HG02623 (cell line): Measurements from ENCODE around the gene GOLGA6L10.
"Not testable (repeated sequence)": the region's sequence is repeated elsewhere in the genome, so short reads cannot be mapped to it uniquely, and the experiment has no call there.

ENCODE experiments used
- ATAC-seq: cut with Tn5 transposase; IDR thresholded peaks from one replicate; pipeline ENCODE4 v1.9.1; 2021; ENCODE audit warnings: moderate library complexity; ENCODE audit not compliant: unreplicated experiment

The GOLGA6L10 gene

GRCh38 chr15:82319522-82320278 is 29.6 kb downstream of the GOLGA6L10 start:
- ATAC-seq, result not testable (repeated sequence)

- ATAC-seq, result not testable (repeated sequence)
Measured at GRCh38 chr15:82318281-82318680, 31.0 kb downstream of the GOLGA6L10 start.

DNA sequence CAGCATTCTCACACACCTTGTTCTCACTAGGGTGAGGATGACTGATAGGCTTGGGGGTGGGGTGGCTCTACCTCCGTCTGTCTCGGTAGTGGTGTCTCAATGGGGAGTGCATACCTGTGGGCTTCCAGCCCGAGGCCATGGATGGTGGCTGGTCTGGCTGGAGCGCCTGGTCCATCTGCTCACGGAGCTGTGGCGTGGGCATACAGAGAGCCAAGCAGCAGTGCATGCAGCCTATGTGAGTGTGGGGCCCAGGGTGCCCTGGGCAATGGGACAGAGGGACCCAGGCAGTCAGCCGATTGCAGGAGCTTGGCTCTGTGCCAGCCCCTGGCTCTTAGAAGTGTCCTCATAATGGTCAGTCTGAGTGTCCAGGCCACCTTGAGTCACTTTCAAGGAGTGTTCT is 31.8 kb downstream of the GOLGA6L10 start:
- ATAC-seq, result not testable (repeated sequence)

DNA sequence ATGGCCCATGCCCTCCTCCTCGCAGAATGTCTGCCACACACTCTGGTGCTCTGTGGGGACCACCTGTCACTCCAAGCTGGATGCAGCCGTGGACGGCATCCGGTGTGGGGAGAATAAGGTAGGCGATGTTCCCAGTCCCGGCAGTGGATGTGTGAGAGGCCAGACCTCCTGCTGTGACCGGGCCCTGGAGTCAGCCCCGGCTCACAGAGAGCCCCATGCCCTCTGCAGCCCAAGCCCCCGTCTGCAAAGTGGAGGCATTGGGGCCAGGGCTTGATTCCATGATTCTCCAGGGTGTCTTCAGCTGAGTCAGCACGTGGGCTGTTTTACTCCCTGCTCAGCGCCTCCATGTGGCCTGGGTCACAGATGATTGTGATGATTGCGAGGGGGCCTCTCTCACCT is 32.2 kb downstream of the GOLGA6L10 start:
- ATAC-seq, result no peak

DNA sequence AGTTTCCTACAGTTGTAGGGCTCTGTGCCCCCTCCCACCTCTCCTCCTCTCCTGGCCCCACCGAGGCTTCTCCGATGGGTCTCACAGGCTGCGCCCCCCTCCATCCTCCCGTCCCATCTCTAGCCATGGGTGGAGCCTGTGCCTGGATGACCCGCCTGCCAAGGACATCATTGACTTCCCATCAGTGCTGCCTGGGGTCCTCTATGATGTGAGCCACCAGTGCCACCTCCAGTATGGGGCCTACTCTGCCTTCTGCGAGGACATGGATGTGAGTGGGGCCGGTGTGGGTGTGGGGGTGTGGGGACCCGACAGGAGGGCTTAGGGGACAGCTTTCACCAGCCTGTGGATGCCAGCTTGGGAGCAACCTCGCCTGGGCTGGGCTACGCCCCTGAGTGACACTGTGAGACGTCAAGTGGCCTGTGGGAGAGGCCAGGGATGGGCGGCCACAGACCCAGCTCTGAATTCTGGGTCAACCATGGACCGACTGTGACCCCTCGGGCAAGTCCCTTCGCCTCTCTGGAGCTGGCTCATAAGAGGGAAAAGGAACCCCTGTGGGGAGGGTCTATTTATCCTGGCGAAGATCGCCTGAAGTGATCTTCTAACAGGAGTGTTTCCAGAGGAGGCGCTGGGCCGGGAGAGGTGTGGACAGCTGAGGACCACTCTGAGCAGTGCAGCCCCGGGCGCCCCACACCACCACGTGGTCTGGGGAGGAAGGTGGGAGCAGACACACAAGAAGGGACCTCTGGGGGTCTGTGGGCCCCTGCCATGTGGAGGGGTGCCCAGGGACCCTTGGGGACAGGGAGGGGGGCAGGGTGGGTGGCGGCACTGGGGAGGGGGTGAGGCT is 32.8 kb downstream of the GOLGA6L10 start:
- ATAC-seq, result not testable (repeated sequence)

- no peak for ATAC-seq
Measured at GRCh38 chr15:82315519-82316246, 33.6 kb downstream of the GOLGA6L10 start.

GRCh38 chr15:82314769-82315518 is 34.3 kb downstream of the GOLGA6L10 start:
- ATAC-seq, result no peak

DNA sequence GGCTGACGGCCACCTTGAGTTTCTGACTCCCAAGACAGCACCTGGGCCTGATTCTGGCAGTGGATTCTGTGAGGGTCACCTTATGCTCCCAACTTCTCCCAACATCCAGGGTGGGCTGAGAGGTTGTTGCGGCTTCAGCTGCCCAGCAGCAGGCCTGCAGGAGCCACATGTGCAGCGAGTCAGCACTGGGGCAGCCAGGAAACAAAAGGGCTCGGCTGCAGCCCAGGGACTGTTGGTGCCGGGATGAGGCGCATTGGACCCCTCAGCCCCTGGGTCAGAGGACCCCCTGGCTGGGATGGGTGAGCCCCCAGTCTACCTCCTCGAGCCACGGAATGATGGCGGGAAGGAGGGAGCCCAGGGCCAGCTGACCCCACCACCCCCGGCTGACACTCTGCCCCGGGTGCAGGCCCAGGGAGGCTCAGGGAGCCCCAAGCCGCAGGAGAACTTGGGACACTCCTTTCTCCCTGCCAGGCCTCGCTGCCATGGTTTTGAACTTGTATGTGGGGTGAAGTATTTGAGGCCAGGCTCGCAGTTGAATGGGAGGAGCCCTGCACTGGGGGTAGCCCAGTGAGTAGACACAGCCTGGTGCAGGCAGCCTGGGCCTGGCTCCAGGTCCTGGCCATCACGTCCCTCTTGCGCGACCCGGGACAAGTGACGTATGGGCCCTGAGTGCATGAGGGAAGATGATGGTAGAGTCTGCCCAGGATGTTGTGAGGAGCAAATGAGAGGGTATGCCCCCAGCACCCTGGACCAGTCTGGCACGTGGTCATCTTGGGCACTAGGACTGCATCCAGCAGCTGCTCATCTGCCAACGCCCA is 35.1 kb downstream of the GOLGA6L10 start:
- ATAC-seq, result not testable (repeated sequence)

GRCh38 chr15:82313446-82313845 is 35.8 kb downstream of the GOLGA6L10 start:
- ATAC-seq, result no peak

DNA sequence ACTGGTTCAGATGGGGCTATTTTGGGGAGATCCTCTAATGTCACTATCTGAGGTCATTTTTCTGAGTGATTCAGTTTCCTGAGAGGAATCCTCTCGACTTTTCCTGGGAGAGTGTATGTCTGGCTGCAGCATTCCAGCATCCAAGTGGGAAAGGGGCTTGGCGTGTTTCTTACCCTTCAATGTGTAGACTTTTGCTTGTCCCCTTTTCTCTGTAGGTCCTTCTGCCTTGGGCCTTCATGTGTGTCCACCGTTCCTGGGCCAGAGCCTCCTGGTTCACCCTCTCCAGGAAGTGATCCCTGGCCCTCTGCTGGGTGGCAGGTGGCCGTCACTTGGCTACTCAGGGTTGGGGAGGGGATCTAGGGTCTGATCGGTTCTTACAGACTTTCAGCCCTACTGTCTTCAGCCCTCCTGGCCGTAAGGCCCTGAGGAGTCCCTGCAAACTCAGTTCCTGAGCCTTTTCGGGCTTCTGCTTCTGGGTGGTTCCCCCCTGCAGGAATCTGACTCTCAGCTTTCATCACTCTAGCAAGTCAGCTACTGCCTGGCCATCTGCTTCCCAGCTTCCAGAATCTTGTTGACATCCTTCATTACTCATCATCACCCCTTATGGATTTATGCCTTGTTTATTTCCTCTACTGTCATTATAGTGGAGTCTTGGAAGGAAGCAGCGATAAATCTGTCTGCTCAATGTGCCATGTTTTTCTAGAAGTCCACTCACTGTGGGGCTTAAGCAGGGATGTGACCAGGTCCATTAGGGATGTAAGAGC is 36.5 kb downstream of the GOLGA6L10 start:
- ATAC-seq, result no peak

DNA sequence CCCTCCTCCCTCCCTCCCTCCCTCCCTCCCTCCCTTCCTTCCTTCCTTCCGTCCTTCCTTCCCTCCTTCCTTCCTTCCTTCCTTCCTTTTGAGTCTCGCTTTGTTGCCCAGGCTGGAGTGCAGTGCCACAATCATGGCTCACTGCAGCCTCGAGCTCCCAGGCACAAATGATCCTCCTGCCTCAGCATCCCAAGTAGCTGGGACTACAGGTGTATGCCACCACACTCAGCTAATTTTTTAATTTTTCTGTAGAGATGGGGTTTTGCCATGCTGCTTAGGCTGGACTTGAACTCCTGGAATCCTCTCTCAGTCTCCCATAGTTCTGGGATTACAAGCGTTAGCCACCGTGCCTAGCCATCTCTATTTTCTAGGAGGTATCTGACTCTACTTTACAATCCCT is 38.0 kb downstream of the GOLGA6L10 start:
- ATAC-seq, result not testable (repeated sequence)

DNA sequence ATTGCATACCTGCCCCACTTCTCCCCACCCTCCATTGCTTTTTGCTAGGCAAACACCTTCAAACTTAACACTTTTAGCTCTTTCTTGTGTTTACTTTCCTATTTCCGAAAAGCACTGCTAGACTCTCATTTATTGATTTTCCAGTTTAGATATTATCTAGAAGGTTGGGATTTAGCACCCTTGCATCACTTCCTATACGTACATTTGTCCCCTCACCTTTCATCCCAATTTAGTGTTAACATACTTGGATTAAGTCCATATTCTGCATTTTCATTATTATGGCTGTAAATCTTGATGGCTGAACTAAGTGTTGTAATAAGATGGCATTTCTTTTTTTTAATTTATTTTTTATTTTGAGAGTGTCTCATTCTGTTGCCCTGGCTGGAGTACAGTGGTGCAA is 39.5 kb downstream of the GOLGA6L10 start:
- no peak for ATAC-seq

DNA sequence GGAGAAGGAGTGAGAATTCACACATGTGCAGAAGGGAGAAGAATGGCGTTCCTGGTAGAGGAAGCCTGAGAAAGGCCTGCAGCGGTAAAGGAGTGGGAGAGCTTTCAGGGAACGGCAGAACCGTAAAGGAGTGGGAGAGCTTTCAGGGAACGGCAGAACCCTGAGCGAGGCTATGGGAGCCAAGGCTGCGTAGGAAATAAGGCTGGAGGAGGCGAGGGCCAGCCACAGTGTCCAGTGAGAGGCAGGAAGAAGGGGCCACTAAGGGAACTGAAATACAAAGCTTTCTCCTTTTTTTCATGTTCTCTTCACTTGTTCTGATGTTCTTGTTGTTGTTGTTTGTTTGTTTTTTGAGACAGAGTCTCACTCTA is 41.6 kb downstream of the GOLGA6L10 start:
- ATAC-seq, result no peak

GRCh38 chr15:82306791-82307713 is 42.2 kb downstream of the GOLGA6L10 start:
- no peak for ATAC-seq

- no peak for ATAC-seq
Measured at GRCh38 chr15:82305621-82306048, 43.6 kb downstream of the GOLGA6L10 start.

DNA sequence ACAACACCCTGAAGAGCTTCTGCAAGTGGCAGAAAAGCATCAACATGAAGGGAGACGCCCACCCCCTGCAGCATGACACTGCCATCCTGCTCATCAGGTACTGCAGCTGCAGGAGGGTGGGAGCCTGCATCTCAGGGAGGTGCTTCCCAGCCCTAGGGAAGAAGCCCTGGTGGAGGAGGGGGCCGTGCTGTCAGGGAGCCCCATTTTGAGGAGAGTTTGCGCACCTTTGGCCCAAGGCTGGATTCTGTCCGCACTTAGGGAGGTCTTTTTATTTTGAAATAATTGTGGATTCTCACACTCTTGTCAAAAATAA is 44.5 kb downstream of the GOLGA6L10 start:
- ATAC-seq, result no peak

- ATAC-seq, result no peak
Measured at GRCh38 chr15:82303956-82304777, 45.1 kb downstream of the GOLGA6L10 start.
